GM21786 (cell line): Measurements from ENCODE around the gene EIF4ENIF1.
"Not testable (repeated sequence)": the region's sequence is repeated elsewhere in the genome, so short reads cannot be mapped to it uniquely, and the experiment has no call there.

Experiments used
- ATAC-seq: cut with Tn5 transposase; IDR thresholded peaks from one replicate; pipeline ENCODE4 v1.9.1; 2021; ENCODE audit not compliant: unreplicated experiment

EIF4ENIF1 gene, protein sequence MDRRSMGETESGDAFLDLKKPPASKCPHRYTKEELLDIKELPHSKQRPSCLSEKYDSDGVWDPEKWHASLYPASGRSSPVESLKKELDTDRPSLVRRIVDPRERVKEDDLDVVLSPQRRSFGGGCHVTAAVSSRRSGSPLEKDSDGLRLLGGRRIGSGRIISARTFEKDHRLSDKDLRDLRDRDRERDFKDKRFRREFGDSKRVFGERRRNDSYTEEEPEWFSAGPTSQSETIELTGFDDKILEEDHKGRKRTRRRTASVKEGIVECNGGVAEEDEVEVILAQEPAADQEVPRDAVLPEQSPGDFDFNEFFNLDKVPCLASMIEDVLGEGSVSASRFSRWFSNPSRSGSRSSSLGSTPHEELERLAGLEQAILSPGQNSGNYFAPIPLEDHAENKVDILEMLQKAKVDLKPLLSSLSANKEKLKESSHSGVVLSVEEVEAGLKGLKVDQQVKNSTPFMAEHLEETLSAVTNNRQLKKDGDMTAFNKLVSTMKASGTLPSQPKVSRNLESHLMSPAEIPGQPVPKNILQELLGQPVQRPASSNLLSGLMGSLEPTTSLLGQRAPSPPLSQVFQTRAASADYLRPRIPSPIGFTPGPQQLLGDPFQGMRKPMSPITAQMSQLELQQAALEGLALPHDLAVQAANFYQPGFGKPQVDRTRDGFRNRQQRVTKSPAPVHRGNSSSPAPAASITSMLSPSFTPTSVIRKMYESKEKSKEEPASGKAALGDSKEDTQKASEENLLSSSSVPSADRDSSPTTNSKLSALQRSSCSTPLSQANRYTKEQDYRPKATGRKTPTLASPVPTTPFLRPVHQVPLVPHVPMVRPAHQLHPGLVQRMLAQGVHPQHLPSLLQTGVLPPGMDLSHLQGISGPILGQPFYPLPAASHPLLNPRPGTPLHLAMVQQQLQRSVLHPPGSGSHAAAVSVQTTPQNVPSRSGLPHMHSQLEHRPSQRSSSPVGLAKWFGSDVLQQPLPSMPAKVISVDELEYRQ

GRCh38 chr22:31489632-31490495 lies at the start of gene EIF4ENIF1:
EIF4ENIF1 (minus strand) TSS chr22:31489842; CDS start chr22:31488718, 1,124 bp downstream.
- ATAC-seq, result peak; percentile 28

- ATAC-seq, result no peak
Observed at GRCh38 chr22:31538815-31539214, 49.2 kb upstream of the EIF4ENIF1 start.

- no peak for ATAC-seq
Observed at GRCh38 chr22:31537019-31537535, 47.4 kb upstream of the EIF4ENIF1 start.

DNA sequence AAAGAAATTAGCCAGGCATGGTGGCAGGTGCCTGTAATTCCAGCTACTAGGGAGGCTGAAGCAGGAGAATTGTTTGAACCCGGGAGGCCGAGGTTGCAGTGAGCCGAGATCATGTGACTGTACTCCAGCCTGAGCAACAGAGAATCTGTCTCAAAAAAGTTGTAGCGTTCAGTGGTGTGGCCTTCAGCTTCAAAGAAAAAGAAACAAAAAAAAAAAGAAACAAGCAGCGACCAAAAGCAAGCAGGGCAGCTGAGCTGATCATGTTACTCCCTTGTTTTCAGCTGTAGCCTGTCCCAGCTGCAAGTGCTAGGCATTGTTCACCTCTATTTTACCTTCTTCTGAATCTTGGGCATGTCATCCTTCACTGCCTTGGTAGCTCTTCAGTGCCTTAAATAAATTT lies 43.7 kb upstream of the EIF4ENIF1 start:
- ATAC-seq, result no peak

DNA sequence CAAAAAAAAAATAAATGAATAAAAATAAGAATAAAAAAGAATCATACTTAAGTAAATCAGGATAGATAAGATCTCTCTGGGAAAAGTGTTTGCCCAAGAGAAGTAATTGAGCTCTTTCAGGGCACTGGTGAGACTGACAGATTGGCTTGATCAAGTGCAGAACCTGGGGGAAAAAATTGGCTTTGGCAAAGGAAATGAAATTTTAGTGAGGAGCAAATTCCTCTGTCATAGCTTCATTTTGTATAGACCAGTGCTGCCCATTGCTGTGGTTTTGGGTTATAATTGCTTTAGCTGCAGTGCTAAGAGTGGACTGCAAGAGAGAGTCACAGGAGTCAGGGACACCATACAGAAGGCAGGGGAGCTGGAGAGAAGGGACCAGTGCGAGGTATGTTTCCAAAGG lies 42.4 kb upstream of the EIF4ENIF1 start:
- no peak for ATAC-seq

GRCh38 chr22:31530823-31531195 lies 41.2 kb upstream of the EIF4ENIF1 start:
- no peak for ATAC-seq

GRCh38 chr22:31526270-31526669 lies 36.6 kb upstream of the EIF4ENIF1 start:
- ATAC-seq, result no peak

DNA sequence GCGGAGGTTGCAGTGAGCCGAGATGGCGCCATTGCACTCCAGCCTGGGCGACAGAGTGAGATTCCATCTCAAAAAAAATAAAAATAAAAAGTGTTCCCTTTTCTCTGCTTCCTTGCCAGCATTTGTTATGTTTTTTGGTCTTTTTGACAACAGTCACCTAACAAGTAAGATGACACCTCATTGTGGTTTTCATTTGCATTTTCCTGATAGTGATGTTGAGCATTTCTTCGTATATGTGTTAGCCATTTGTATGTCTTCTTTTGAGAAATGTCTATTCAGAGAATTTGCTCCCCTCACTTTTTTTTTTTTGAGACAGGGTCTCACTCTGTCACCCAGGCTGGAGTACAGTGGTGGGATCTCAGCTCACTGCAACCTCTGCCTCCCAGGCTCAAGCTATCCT lies 34.5 kb upstream of the EIF4ENIF1 start:
- not testable (repeated sequence) for ATAC-seq

DNA sequence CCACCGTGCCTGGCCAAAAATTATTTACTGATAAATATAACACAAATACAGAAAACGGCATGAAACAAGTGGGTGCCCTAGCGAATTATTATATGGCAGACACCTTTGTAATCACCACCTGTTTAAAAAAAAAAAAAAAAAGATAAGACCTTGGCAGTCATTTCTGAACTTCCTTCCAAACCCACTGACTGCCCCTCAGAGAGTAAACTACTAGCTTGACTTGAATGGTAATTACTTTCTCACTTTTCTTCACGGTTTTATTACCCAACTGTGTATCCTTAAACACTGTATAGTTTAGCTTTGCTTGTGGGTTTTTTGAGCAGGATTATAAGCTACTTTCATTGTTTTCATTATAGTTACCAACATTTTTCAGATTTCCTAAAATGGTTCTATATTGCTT lies 30.4 kb upstream of the EIF4ENIF1 start:
- no peak for ATAC-seq

DNA sequence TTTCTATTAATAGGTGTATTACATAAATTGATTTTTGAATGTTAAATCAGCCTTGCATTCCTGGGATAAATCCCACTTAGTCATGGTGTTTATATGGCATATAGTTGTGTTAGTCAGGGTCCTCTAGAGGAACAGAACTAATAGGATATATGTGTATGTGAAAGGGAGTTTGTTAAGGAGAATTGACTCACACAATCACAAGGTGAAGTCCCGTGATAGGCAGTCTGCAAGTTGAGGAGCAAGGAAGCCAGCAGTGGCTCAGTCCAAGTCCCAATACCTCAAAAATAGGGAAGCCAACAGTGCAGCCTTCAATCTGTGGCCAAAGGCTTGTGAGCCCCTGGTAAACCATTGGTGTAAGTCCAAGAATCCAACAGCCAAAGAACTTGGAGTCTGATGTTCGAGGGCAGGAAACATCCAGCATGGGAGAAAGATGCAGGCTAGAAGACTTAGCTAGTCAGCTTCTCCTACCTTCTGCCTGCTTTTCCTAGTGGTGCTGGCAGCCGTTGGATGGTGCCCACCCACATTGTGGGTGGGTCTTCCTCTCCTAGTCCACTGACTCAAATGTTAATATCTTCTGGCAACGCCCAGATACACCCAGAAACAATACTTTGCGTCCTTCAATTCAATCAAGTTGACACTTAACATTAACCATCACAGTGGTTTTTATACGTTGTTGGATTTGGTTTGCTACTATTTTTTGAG lies 19.6 kb upstream of the EIF4ENIF1 start:
- ATAC-seq, result no peak

- no peak for ATAC-seq
Observed at GRCh38 chr22:31508536-31508935, 18.9 kb upstream of the EIF4ENIF1 start.

GRCh38 chr22:31507517-31507916 lies 17.9 kb upstream of the EIF4ENIF1 start:
- not testable (repeated sequence) for ATAC-seq

GRCh38 chr22:31504282-31504681 lies 14.6 kb upstream of the EIF4ENIF1 start:
- no peak for ATAC-seq

GRCh38 chr22:31503211-31503964 lies 13.7 kb upstream of the EIF4ENIF1 start:
- no peak for ATAC-seq

GRCh38 chr22:31501738-31502137 lies 12.1 kb upstream of the EIF4ENIF1 start:
- no peak for ATAC-seq

DNA sequence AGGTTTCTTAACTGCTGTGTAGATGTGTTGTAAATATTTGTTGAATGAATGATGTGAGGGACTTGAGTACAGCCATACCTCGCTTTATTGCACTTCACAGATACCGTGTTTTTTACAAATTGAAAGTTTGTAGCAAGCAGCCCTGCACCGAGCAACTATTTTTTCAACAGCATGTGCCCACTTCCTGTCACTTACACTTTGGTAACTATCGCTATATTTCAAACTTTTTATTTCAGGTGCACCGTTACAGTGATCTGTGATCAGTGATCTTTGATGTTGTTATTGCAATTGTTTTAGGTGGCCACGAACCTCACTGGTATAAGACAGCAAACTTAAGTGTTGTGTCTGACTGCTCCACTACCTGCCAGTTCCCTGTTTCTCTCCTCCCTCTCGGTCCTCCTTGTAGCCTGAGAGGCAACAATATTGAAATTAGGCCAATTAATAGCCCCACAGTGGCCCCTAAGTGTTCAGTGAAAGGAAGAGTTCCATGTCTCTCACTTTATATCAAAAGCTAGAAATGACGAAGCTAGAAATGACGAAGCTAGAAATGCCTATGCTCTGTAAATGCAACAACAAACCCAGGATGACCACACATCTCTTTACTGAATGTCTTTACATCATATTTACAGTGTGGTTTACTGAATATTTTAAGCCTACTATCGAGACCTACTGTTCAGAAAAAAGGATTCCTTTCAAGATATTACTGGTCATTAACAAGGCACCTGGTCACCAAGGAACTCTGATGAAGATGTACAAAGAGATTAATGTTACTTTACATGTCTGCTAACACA lies 7.7 kb upstream of the EIF4ENIF1 start:
- no peak for ATAC-seq

DNA sequence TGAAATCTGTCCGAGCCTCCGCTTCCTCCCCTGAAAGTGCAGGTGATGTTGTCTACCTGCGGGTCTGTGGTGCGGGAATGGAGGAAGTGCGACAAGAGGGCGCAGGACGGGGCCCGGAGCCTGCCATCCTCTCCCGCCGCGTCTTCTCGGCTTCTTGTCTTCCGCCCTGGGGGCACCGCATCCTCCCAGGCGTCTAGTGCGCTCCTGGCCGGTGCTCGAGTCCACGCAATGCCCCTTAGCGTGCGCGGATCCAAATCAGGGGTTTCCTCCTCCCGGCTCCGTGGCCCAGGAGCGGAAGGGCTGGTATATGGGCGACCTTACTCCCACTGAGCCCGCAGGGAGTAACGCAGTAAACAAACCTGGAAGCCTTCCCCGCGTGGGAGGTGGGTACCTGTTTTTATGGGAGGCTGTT lies 7.1 kb upstream of the EIF4ENIF1 start:
- peak; percentile 18 for ATAC-seq

DNA sequence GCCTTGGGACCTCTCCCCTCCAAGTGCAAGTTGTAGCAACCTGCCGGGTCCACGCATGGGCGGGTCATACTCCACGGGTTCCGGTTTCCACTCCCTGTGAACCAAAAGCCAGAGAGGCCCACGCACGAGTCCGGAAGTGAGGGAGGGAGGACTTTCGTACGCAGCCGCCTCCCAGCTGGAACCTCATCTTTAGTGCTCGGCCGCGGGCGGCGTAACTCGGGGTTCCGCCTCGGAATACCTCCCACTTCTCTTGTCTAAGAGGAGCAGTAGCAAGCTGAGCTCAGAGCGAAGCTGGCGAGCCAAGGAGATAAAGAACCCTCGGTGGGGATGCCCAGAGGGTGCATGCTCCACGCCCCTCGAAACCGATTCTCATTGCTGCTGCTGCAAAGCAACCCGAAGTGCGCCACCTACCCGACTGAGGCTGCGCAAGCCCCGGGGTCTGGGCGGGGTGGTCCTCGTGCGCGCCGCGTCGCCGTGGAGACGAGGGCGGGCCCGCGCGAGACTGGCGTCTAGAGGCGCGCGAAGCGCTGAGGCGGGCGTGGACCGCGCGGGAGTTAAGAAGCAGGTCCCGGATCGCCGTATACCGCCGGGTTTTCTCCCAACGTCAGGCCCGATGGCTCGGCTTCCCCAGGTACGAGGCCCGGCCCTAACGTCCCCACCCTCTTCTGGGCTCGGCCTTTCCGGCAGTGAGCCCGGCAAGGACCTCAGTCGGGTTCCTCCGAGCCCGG lies 6.5 kb upstream of the EIF4ENIF1 start, which contains the start of gene SFI1:
Gene SFI1 (plus strand): TSS at position 530 of the 728 bp plus-strand sequence. CDS start 11,749 bp downstream, outside the sequence.
- ATAC-seq, result peak; percentile 74
